Measurements from ENCODE around the gene ART4. TPM values are rescaled to one million over a fixed set of nuclear protein-coding genes. Genes with fewer than 3 reads are reported as not detected.

The ART4 gene
- total RNA-seq, 2 donors from 2014 or later = not detected

- Histone ChIP-seq H3K9ac (ENCODE audit: extremely low read depth, low read length, poor library complexity, severe bottlenecking) (no peak overlapping the region), H3K27me3 (ENCODE audit: control insufficient read depth, insufficient read depth, low read length, poor library complexity, severe bottlenecking) (no peaks in the 10 kb centered on the region), H3K4me3 (ENCODE audit: low read length) (no peak overlapping the region), H3K27ac (ENCODE audit: low read depth, low read length) (no peak overlapping the region), H3K4me1 (ENCODE audit: control insufficient read depth, insufficient read depth, low read length) (no peaks in the 10 kb centered on the region), H3K9me3 (ENCODE audit: control insufficient read depth, low read length) (no peaks in the 10 kb centered on the region), H3K36me3 (ENCODE audit: control insufficient read depth, insufficient read depth, low read length) (no peaks in the 10 kb centered on the region)
- Mint-ChIP-seq H3K4me3 (no peak overlapping the region), H3K9me3 (no peaks in the 10 kb centered on the region), H3K36me3 (ENCODE audit: low read depth) (no peaks in the 10 kb centered on the region), H3K27ac (no peak overlapping the region), H3K4me1 (peaks cover 14% of the 10 kb centered on the region), H3K27me3 (ENCODE audit: insufficient read depth) (no peaks in the 10 kb centered on the region)
- peak; percentile 26 for TF ChIP-seq CTCF (conservative IDR thresholded peaks at IDR 0.05)
- WGBS, 2 experiments (ENCODE audit: insufficient coverage in 1 of 2, insufficient read length in 1 of 2) = 71 to 87% methylated on average over 1 to 3 of the region's 3 CpGs
- DNase-seq = no peak
Measured at GRCh38 chr12:14846042-14846587, 2.8 kb upstream of the ART4 start.

- Mint-ChIP-seq H3K4me3 (no peak overlapping the region), H3K36me3 (ENCODE audit: low read depth) (no peaks in the 10 kb centered on the region), H3K9me3 (no peaks in the 10 kb centered on the region), H3K27ac (no peak overlapping the region), H3K27me3 (ENCODE audit: insufficient read depth) (no peaks in the 10 kb centered on the region), H3K4me1 (peaks cover 14% of the 10 kb centered on the region)
- TF ChIP-seq CTCF (conservative IDR thresholded peaks at IDR 0.05) = peak; percentile 97
- Histone ChIP-seq H3K27ac (ENCODE audit: low read depth, low read length) (no peak overlapping the region), H3K36me3 (ENCODE audit: control insufficient read depth, insufficient read depth, low read length) (no peaks in the 10 kb centered on the region), H3K4me1 (ENCODE audit: control insufficient read depth, insufficient read depth, low read length) (no peaks in the 10 kb centered on the region), H3K4me3 (ENCODE audit: low read length) (no peak overlapping the region), H3K9ac (ENCODE audit: extremely low read depth, low read length, poor library complexity, severe bottlenecking) (no peak overlapping the region), H3K27me3 (ENCODE audit: control insufficient read depth, insufficient read depth, low read length, poor library complexity, severe bottlenecking) (no peaks in the 10 kb centered on the region), H3K9me3 (ENCODE audit: control insufficient read depth, low read length) (no peaks in the 10 kb centered on the region)
- peak; percentile 82 for DNase-seq
- WGBS, 2 experiments (ENCODE audit: insufficient coverage in 1 of 2, insufficient read length in 1 of 2) = 0 to 20% methylated on average over 1 of the region's 3 CpGs
Measured at GRCh38 chr12:14845350-14845750, 2.0 kb upstream of the ART4 start.

GRCh38 chr12:14844401-14844800 is 1.1 kb upstream of the ART4 start:
- H3K4me1 ChIP-seq (ENCODE audit: control insufficient read depth, insufficient read depth, low read length) = no peaks in the 10 kb centered on the region
- no peak overlapping the region for H3K4me3 Mint-ChIP-seq
- H3K4me1 Mint-ChIP-seq = peaks cover 14% of the 10 kb centered on the region

More at GRCh38 chr12:14844401-14844800, 1.1 kb upstream of the ART4 start:
- Histone ChIP-seq H3K36me3 (ENCODE audit: control insufficient read depth, insufficient read depth, low read length) (no peaks in the 10 kb centered on the region), H3K9me3 (ENCODE audit: control insufficient read depth, low read length) (no peaks in the 10 kb centered on the region), H3K27ac (ENCODE audit: low read depth, low read length) (no peak overlapping the region), H3K27me3 (ENCODE audit: control insufficient read depth, insufficient read depth, low read length, poor library complexity, severe bottlenecking) (no peaks in the 10 kb centered on the region), H3K9ac (ENCODE audit: extremely low read depth, low read length, poor library complexity, severe bottlenecking) (no peak overlapping the region), H3K4me3 (ENCODE audit: low read length) (no peak overlapping the region)
- Mint-ChIP-seq H3K9me3 (no peaks in the 10 kb centered on the region), H3K36me3 (ENCODE audit: low read depth) (no peaks in the 10 kb centered on the region), H3K27me3 (ENCODE audit: insufficient read depth) (no peaks in the 10 kb centered on the region), H3K27ac (no peak overlapping the region)
- TF ChIP-seq CTCF (conservative IDR thresholded peaks at IDR 0.05) = no peak
- DNase-seq = no peak
